ENCODE data around the gene CEP104. TPM values are rescaled to one million over a fixed set of nuclear protein-coding genes. Genes with fewer than 3 reads are reported as not detected.

The CEP104 gene
- total RNA-seq, 1 experiment from 2014 or later: 47.7 TPM

DNA sequence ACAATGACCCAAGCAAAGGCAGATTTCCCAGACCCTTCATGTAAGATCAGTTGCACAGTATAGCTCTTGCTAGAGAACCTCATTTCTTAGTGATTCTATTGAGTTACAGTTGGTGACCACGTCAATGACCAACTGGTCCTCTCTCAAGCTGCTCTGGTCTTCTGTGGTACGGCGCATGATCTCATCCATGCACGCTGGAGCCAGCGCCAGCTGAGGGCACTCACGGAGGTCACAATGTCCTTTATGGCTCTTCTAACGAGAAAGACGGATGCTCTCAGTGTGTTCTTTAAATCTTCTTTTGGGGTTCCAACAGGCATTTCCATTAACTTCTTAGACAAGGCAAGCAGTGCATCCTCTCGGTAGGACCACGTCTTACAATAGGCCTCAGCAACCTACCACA lies 22.3 kb downstream of the CEP104 start:
- Histone ChIP-seq H3K4me3 (no peak overlapping the region), H3K9me3 (ENCODE audit: insufficient read depth, low read depth) (no peaks in the 10 kb centered on the region), H3K27ac (no peak overlapping the region), H3K4me1 (replicated peaks; ENCODE audit: insufficient read depth) (no peaks in the 10 kb centered on the region), H3F3A (ENCODE audit: insufficient read depth, low read depth) (no peaks in the 10 kb centered on the region), H3K27me3 (ENCODE audit: insufficient read depth, low read depth) (no peaks in the 10 kb centered on the region), H4K20me1 (ENCODE audit: insufficient read depth) (no peaks in the 10 kb centered on the region), H3K4me2 (no peak overlapping the region), H3K36me3 (ENCODE audit: low read depth) (peaks cover 11% of the 10 kb centered on the region; the same call in 1 of the 2 replicates), H2AFZ (no peak overlapping the region), H3K9me2 (ENCODE audit: insufficient read depth) (no peaks in the 10 kb centered on the region), H3K79me2 (ENCODE audit: low read depth) (no peaks in the 10 kb centered on the region)
- BruUV-seq (replicated peaks): no TSS peak
- no peak for TF ChIP-seq EZH2 (IDR thresholded peaks at IDR 0.05; ENCODE audit: low read depth)
- TF ChIP-seq, protein P1, sequence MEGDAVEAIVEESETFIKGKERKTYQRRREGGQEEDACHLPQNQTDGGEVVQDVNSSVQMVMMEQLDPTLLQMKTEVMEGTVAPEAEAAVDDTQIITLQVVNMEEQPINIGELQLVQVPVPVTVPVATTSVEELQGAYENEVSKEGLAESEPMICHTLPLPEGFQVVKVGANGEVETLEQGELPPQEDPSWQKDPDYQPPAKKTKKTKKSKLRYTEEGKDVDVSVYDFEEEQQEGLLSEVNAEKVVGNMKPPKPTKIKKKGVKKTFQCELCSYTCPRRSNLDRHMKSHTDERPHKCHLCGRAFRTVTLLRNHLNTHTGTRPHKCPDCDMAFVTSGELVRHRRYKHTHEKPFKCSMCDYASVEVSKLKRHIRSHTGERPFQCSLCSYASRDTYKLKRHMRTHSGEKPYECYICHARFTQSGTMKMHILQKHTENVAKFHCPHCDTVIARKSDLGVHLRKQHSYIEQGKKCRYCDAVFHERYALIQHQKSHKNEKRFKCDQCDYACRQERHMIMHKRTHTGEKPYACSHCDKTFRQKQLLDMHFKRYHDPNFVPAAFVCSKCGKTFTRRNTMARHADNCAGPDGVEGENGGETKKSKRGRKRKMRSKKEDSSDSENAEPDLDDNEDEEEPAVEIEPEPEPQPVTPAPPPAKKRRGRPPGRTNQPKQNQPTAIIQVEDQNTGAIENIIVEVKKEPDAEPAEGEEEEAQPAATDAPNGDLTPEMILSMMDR (conservative IDR thresholded peaks at IDR 0.05): no peak
- intact Hi-C loops (cut with micrococcal nuclease; ENCODE audit: unreplicated experiment): no loop called here
- DNase-seq: no peak
- CTCF ChIA-PET: no interaction called here
- POLR2A ChIA-PET (ENCODE audit: unreplicated experiment): no interaction called here

DNA sequence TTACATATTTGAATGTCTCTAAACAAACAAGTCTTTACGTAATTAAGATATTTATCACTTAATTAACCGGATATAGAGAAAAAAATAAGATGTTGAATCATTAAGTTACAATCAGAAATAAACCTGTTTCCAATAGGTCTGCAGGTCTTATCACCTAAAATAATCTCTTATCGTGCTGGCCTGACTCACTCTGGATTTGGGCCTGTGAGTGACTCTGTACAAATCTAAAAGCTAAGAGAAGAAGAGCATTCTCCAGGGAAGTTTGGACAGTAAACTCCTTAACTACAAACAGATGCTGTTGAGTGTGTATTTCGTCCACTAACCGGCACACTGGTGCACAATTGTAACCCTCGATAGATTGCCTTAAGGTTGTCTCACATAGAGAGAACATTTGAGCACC lies 25.3 kb downstream of the CEP104 start:
- BruUV-seq (replicated peaks): no TSS peak
- ChIA-PET CTCF (no interaction called here), POLR2A (ENCODE audit: unreplicated experiment) (no interaction called here)

DNA sequence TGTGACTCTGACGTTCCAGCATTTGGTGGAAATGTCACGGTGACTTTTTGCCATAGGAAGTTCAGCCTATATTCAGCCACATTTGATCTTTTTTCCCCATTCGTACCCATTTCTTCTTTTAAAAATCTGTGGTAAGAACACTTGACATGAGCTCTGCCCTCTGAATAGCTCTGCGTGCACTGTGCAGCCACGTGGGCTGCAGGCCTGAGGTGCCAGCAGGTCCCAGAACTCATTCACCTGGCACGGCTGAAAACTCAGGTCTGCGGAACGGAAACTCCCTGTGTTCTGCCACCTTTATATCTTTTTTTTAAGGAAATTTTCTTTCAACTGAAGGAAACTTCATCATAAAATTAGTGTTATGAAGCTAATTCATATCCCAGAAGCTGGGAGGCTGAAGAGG lies 28.6 kb downstream of the CEP104 start:
- Histone ChIP-seq H3K9me3 (ENCODE audit: insufficient read depth, low read depth) (no peaks in the 10 kb centered on the region), H3K9me2 (ENCODE audit: insufficient read depth) (no peaks in the 10 kb centered on the region), H3K27ac (no peak overlapping the region), H3K4me1 (replicated peaks; ENCODE audit: insufficient read depth) (no peaks in the 10 kb centered on the region), H4K20me1 (ENCODE audit: insufficient read depth) (no peaks in the 10 kb centered on the region), H2AFZ (no peak overlapping the region), H3K4me3 (no peak overlapping the region), H3K4me2 (no peak overlapping the region), H3K36me3 (ENCODE audit: low read depth) (no peaks in the 10 kb centered on the region), H3K27me3 (ENCODE audit: insufficient read depth, low read depth) (no peaks in the 10 kb centered on the region), H3K79me2 (ENCODE audit: low read depth) (no peaks in the 10 kb centered on the region), H3F3A (ENCODE audit: insufficient read depth, low read depth) (no peaks in the 10 kb centered on the region)
- intact Hi-C loops (cut with micrococcal nuclease; ENCODE audit: unreplicated experiment): no loop called here
- TF ChIP-seq, protein P1 (conservative IDR thresholded peaks at IDR 0.05): no peak
- TF ChIP-seq EZH2 (IDR thresholded peaks at IDR 0.05; ENCODE audit: low read depth): no peak
- no peak for DNase-seq
- ChIA-PET CTCF (no interaction called here), POLR2A (ENCODE audit: unreplicated experiment) (no interaction called here)
- no TSS peak for BruUV-seq (replicated peaks)

More for the DNA sequence above, 25.3 kb downstream of the CEP104 start:
- Histone ChIP-seq H3K79me2 (ENCODE audit: low read depth) (no peaks in the 10 kb centered on the region), H3F3A (ENCODE audit: insufficient read depth, low read depth) (no peaks in the 10 kb centered on the region), H3K4me1 (replicated peaks; ENCODE audit: insufficient read depth) (no peaks in the 10 kb centered on the region), H3K4me3 (no peak overlapping the region), H3K36me3 (ENCODE audit: low read depth) (no peaks in the 10 kb centered on the region), H4K20me1 (ENCODE audit: insufficient read depth) (no peaks in the 10 kb centered on the region), H2AFZ (no peak overlapping the region), H3K27me3 (ENCODE audit: insufficient read depth, low read depth) (no peaks in the 10 kb centered on the region), H3K4me2 (no peak overlapping the region), H3K27ac (no peak overlapping the region), H3K9me2 (ENCODE audit: insufficient read depth) (no peaks in the 10 kb centered on the region), H3K9me3 (ENCODE audit: insufficient read depth, low read depth) (no peaks in the 10 kb centered on the region)
- no peak for DNase-seq
- TF ChIP-seq, protein P1 (conservative IDR thresholded peaks at IDR 0.05): no peak
- no peak for TF ChIP-seq EZH2 (IDR thresholded peaks at IDR 0.05; ENCODE audit: low read depth)
- intact Hi-C loops (cut with micrococcal nuclease; ENCODE audit: unreplicated experiment): no loop called here

Measured in PC-9 (cell line).